ENCODE measurements around the gene MTG2. TPM values are rescaled to one million over a fixed set of nuclear protein-coding genes. Genes with fewer than 3 reads are reported as not detected.

The MTG2 gene
- total and polyA plus RNA-seq, 2 experiments from 2014 or later, result 11.3 to 11.7 TPM

GRCh38 chr20:62233684-62234083 is 50.9 kb downstream of the MTG2 start:
- H3K4me1 ChIP-seq (ENCODE audit: insufficient read depth), result peaks cover 4% of the 10 kb centered on the region; the same call in 1 of the 2 replicates
- no peaks in the 10 kb centered on the region for H3F3A ChIP-seq (replicated peaks; ENCODE audit: low read depth)
- no peak overlapping the region for H3K27ac ChIP-seq (ENCODE audit: low read depth)
- ATAC-seq (no peak), DNase-seq (ENCODE audit: low spot score) (no peak)
- TF ChIP-seq STAT1 (IDR thresholded peaks at IDR 0.05; ENCODE audit: unreplicated experiment) (no peak), REST (IDR thresholded peaks at IDR 0.05; ENCODE audit: unreplicated experiment) (no peak), EZH2 (IDR thresholded peaks at IDR 0.05; ENCODE audit: low read depth, unreplicated experiment) (no peak), ZNF331 (CRISPR knock-in tag; IDR thresholded peaks at IDR 0.05; ENCODE audit: low read depth) (no peak), CTCF (conservative IDR thresholded peaks at IDR 0.05; ENCODE audit: low read depth in 2 of 2) (no peak), POLR2AphosphoS5 (IDR thresholded peaks at IDR 0.05; ENCODE audit: low read depth) (no peak), NANOG (IDR thresholded peaks at IDR 0.05; ENCODE audit: borderline replicate concordance) (no peak), EZH2phosphoT487 (IDR thresholded peaks at IDR 0.05; ENCODE audit: unreplicated experiment) (no peak), ZNF462 (CRISPR knock-in tag; IDR thresholded peaks at IDR 0.05) (no peak)
- Mint-ChIP-seq H3K4me3 (no peak overlapping the region), H3K27me3 (ENCODE audit: insufficient read depth, low read depth, poor library complexity) (peaks cover 4% of the 10 kb centered on the region), H3K36me3 (ENCODE audit: low read depth) (no peaks in the 10 kb centered on the region), H3K9me3 (no peaks in the 10 kb centered on the region), H3K4me1 (peaks cover 4% of the 10 kb centered on the region; the same call in 2 of the 3 replicates), H3K27ac (no peak overlapping the region)
- no peaks in the 10 kb centered on the region for H3K79me2 ChIP-seq (replicated peaks; ENCODE audit: insufficient read depth)
- H4K20me1 ChIP-seq (replicated peaks; ENCODE audit: insufficient read depth), result no peaks in the 10 kb centered on the region
- H3K27me3 ChIP-seq (ENCODE audit: insufficient read depth), result no peaks in the 10 kb centered on the region
- no peaks in the 10 kb centered on the region for H3K9me2 ChIP-seq (ENCODE audit: insufficient read depth)
- H2AFZ ChIP-seq, result no peak overlapping the region
- no peak overlapping the region for H3K4me3 ChIP-seq
- H3K36me3 ChIP-seq (ENCODE audit: insufficient read depth), result no peaks in the 10 kb centered on the region
- H3K4me2 ChIP-seq, result no peak overlapping the region

All from GM23338 (cell line).